HG03342 (cell line): ENCODE data around the gene CFL1.

Experiments used
- ATAC-seq: cut with Tn5 transposase; IDR thresholded peaks from one replicate; pipeline ENCODE4 v1.9.1; 2021; ENCODE audit warnings: mild to moderate bottlenecking, moderate library complexity; ENCODE audit not compliant: unreplicated experiment

CFL1 gene

DNA sequence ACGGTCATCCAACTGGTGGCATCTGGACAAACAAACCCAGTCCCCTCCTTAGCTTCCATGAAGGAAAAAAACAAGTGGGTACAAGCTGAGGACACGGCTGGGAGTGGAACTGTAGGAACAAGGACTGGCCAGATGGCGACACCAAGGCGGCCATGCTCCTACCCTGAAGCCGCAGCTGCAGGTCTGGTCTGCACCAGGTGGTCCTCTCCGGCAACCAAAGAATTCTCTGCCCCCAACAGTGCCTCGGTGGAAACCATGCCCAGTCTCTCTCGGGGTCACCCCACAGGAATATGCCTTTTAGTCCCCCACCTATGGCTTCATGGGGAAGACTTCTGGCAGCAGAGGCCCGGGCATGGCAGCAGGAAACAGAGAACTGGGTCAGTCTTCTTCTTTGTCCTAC lies 48.5 kb downstream of the CFL1 start:
- no peak for ATAC-seq

DNA sequence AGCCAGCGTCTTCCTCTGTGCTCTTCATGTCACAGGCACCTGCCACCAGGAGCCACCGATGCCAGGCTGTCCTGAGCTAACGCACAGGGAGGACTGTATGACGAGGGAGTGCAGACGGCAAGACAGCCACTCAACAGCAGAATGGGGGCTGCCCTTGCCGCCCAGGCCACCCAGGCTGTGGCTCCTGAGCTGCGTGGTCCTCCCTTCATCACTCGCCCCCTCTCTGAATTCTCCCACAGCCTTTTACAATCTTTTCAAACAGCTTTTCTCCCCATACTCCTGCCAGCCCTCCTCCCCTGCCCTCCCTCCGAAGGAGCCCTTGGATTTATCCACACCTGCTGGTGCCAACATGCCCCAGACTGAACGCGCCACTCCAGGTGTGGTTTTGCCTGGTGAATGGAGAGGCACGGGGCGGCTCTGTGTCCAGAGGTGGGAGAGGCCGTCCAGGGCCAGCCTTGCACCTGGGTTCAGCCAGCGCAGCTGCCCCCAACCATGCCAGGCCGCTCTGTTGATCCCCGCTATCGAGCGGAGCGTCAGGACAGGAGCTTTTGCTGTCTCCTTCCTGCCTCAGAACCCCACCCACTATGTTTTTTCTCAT lies 49.1 kb downstream of the CFL1 start:
- no peak for ATAC-seq

DNA sequence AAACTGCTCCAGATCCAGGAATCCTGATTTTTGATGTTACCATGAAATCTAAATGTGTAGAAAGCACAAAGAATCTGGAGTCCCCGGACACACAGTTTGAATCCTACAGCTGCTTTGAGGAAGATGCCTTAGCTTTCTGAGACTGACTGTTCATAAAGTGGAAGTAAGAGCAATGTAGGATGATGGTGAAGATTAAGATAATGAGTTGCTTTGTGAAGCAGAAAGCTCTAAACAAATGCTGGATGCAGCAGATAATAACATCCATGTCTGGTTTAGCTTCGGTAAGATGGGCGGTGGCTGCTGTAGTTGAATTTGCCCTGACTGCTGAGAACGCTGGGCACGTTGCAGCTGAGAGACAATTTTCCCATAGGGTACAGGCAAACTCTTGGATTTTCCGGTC lies 51.0 kb downstream of the CFL1 start:
- no peak for ATAC-seq
